HEK293 (cell line): ENCODE data around the gene TRAF2.

Experiments
- HOXA7 ChIP-seq: sonication (generic); formaldehyde crosslinking; IDR thresholded peaks from 2 replicates; pipeline ENCODE4 v1.8.1; 2022; ENCODE audit warnings: missing genetic modification reagents, borderline replicate concordance
- HOXC10 ChIP-seq: sonication (generic); formaldehyde crosslinking; IDR thresholded peaks from 2 replicates; pipeline ENCODE4 v1.8.1; 2023; ENCODE audit warnings: mild to moderate bottlenecking, missing genetic modification reagents
- KLF9 ChIP-seq: fragments of 450-650 bp; formaldehyde crosslinking; IDR thresholded peaks from 2 replicates; pipeline ENCODE4 v1.5.1; 2016; ENCODE audit warnings: missing biosample characterization, missing genetic modification characterization, low read depth
- ZBTB21 ChIP-seq: fragments of 450-650 bp; formaldehyde crosslinking; IDR thresholded peaks from 2 replicates; pipeline ENCODE4 v1.5.1; 2017; ENCODE audit warnings: missing biosample characterization, missing genetic modification characterization
- ZEB2 ChIP-seq: fragments of 450-650 bp; formaldehyde crosslinking; IDR thresholded peaks from 2 replicates; pipeline ENCODE4 v1.5.1; 2016; ENCODE audit warnings: missing biosample characterization, missing genetic modification characterization
- ZNF132 ChIP-seq: fragments of 450-650 bp; formaldehyde crosslinking; IDR thresholded peaks from 2 replicates; pipeline ENCODE4 v1.5.1; 2017; ENCODE audit warnings: missing biosample characterization, missing genetic modification characterization, borderline replicate concordance
- ZNF175 ChIP-seq: fragments of 450-650 bp; formaldehyde crosslinking; IDR thresholded peaks from 2 replicates; pipeline ENCODE4 v1.5.1; 2016; ENCODE audit warnings: missing biosample characterization, missing genetic modification characterization
- ZNF416 ChIP-seq: fragments of 450-650 bp; formaldehyde crosslinking; IDR thresholded peaks from 2 replicates; pipeline ENCODE4 v1.5.1; 2016; ENCODE audit warnings: missing biosample characterization, missing genetic modification characterization
- ZNF701 ChIP-seq: fragments of 450-650 bp; formaldehyde crosslinking; IDR thresholded peaks from 2 replicates; pipeline ENCODE4 v1.5.1; 2016; ENCODE audit warnings: missing biosample characterization, missing genetic modification characterization
- ZNF76 ChIP-seq: fragments of 450-650 bp; formaldehyde crosslinking; IDR thresholded peaks from 2 replicates; pipeline ENCODE4; 2016; ENCODE audit warnings: low read depth, missing biosample characterization, missing genetic modification characterization, borderline replicate concordance
- TF ChIP-seq, protein P1 (sequence below): IDR thresholded peaks from 2 replicates; pipeline ENCODE4 v1.6.1; 2011; ENCODE audit warnings: mild to moderate bottlenecking, low read depth, low read length, borderline replicate concordance
- TF ChIP-seq, protein P2 (sequence below): fragments of 450-650 bp; formaldehyde crosslinking; IDR thresholded peaks from 2 replicates; pipeline ENCODE4 v1.5.1; 2016; ENCODE audit warnings: missing biosample characterization, missing genetic modification characterization
- TF ChIP-seq, protein P3 (sequence below): fragments of 450-650 bp; formaldehyde crosslinking; IDR thresholded peaks from 2 replicates; pipeline ENCODE4 v1.5.1; 2016; ENCODE audit warnings: missing biosample characterization, missing genetic modification characterization, borderline replicate concordance

DNA sequence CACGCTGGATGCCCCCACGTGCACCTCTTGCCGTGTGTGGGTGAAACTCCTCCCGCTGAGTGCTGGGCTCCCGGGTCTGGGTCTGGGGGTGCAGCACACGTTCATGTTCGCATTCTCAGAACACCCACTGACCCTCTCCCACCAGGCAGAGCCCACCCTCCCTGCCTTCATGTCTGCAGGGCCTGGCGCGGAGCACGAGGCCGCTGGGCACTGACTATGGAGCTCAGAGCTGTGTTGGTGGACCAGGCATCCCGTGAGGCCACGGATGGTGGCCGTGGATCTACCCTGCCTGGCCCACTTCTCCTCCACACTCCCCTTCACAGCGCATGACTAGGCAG lies 74.6 kb downstream of the TRAF2 start:
- no peak for TF ChIP-seq ZNF416
- TF ChIP-seq, protein P1, sequence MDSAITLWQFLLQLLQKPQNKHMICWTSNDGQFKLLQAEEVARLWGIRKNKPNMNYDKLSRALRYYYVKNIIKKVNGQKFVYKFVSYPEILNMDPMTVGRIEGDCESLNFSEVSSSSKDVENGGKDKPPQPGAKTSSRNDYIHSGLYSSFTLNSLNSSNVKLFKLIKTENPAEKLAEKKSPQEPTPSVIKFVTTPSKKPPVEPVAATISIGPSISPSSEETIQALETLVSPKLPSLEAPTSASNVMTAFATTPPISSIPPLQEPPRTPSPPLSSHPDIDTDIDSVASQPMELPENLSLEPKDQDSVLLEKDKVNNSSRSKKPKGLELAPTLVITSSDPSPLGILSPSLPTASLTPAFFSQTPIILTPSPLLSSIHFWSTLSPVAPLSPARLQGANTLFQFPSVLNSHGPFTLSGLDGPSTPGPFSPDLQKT: no peak
- no peak for TF ChIP-seq ZNF701 (tag by site-specific recombination)
- TF ChIP-seq ZBTB21 (tag by site-specific recombination): no peak
- TF ChIP-seq, protein P2, sequence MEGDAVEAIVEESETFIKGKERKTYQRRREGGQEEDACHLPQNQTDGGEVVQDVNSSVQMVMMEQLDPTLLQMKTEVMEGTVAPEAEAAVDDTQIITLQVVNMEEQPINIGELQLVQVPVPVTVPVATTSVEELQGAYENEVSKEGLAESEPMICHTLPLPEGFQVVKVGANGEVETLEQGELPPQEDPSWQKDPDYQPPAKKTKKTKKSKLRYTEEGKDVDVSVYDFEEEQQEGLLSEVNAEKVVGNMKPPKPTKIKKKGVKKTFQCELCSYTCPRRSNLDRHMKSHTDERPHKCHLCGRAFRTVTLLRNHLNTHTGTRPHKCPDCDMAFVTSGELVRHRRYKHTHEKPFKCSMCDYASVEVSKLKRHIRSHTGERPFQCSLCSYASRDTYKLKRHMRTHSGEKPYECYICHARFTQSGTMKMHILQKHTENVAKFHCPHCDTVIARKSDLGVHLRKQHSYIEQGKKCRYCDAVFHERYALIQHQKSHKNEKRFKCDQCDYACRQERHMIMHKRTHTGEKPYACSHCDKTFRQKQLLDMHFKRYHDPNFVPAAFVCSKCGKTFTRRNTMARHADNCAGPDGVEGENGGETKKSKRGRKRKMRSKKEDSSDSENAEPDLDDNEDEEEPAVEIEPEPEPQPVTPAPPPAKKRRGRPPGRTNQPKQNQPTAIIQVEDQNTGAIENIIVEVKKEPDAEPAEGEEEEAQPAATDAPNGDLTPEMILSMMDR (tag by site-specific recombination): no peak
- no peak for TF ChIP-seq ZNF76 (tag by site-specific recombination)
- no peak for TF ChIP-seq HOXC10
- no peak for TF ChIP-seq ZNF132 (tag by site-specific recombination)
- TF ChIP-seq, protein P3, sequence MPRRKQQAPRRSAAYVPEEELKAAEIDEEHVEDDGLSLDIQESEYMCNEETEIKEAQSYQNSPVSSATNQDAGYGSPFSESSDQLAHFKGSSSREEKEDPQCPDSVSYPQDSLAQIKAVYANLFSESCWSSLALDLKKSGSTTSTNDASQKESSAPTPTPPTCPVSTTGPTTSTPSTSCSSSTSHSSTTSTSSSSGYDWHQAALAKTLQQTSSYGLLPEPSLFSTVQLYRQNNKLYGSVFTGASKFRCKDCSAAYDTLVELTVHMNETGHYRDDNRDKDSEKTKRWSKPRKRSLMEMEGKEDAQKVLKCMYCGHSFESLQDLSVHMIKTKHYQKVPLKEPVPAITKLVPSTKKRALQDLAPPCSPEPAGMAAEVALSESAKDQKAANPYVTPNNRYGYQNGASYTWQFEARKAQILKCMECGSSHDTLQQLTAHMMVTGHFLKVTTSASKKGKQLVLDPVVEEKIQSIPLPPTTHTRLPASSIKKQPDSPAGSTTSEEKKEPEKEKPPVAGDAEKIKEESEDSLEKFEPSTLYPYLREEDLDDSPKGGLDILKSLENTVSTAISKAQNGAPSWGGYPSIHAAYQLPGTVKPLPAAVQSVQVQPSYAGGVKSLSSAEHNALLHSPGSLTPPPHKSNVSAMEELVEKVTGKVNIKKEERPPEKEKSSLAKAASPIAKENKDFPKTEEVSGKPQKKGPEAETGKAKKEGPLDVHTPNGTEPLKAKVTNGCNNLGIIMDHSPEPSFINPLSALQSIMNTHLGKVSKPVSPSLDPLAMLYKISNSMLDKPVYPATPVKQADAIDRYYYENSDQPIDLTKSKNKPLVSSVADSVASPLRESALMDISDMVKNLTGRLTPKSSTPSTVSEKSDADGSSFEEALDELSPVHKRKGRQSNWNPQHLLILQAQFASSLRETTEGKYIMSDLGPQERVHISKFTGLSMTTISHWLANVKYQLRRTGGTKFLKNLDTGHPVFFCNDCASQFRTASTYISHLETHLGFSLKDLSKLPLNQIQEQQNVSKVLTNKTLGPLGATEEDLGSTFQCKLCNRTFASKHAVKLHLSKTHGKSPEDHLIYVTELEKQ (tag by site-specific recombination): no peak
- TF ChIP-seq ZEB2 (tag by site-specific recombination): no peak
- TF ChIP-seq HOXA7 (CRISPR knock-in tag): no peak
- no peak for TF ChIP-seq ZNF175 (tag by site-specific recombination)
- TF ChIP-seq KLF9 (tag by site-specific recombination): no peak
